K562 (cell line): Measurements from ENCODE around the gene NACC1. TPM values are rescaled to one million over a fixed set of nuclear protein-coding genes. Genes with fewer than 3 reads are reported as not detected.

Experiments used
- CBX5 ChIP-seq: IDR thresholded peaks from 2 replicates; pipeline ENCODE4 v1.6.1; 2014; ENCODE audit warnings: low read depth, borderline replicate concordance
- JUND ChIP-seq, 2 experiments: IDR thresholded peaks; 2 replicates in 1 of 2; 3 replicates in 1 of 2; pipeline ENCODE4 v1.6.1; 2011; ENCODE audit warnings: borderline replicate concordance in 2 of 2, low read depth in 2 of 2, low read length in 2 of 2, improper control_type of control experiment in 1 of 2, missing biosample characterization in 1 of 2, missing genetic modification characterization in 1 of 2, missing genetic modification reagents in 1 of 2
- ZNF311 ChIP-seq: fragments of 250-450 bp; sonication (Bioruptor Pico); IDR thresholded peaks from 2 replicates; pipeline ENCODE4 v1.4.0; 2020; ENCODE audit warnings: mild to moderate bottlenecking, moderate library complexity
- polyA plus RNA-seq, 8 experiments: library from polyadenylated mRNA; depleted of rRNA in 4 of 8; stranded (reverse) in 5 of 8; unstranded in 3 of 8; fragments of >200 nt; fragmentation: Nextera tagmentation in 2 of 8; fragmentation: Illumina TruSeq in 1 of 8; extraction: Ambion mirVana in 2 of 8; extraction: Trizol in 1 of 8; gene quantifications; 2 replicates each; pipeline versions ENCODE4 v1.2.1 to v1.2.3, GENCODE V29; 2011 to 2014; ENCODE audit warnings: inconsistent platforms in 1 of 8, missing spikeins in 1 of 8
- total RNA-seq, 7 experiments: library from RNA; depleted of rRNA in 6 of 7; stranded (reverse); fragments of >200 nt in 6 of 7; fragmentation: Illumina TruSeq in 2 of 7; extraction: Trizol in 2 of 7; gene quantifications; 2 replicates each; pipeline versions ENCODE4 v1.2.1 to v1.2.3, GENCODE V29; 2011 to 2021; ENCODE audit warnings: low replicate concordance in 1 of 7
- TF ChIP-seq, protein P1 (sequence below), 3 experiments: IDR thresholded peaks in 2 of 3; conservative IDR thresholded peaks in 1 of 3; 2 replicates each; pipeline ENCODE4 v1.5.1; 2011 to 2012; ENCODE audit warnings: low read length in 3 of 3, mild to moderate bottlenecking in 3 of 3, control low read depth in 2 of 3, improper control_type of control experiment in 1 of 3, inconsistent platforms in 1 of 3, low read depth in 1 of 3, mixed read lengths in 1 of 3, moderate library complexity in 1 of 3; ENCODE audit not compliant: insufficient read depth in 2 of 3
- TF ChIP-seq, protein P2 (sequence below), 2 experiments: fragments of 150-350 bp in 1 of 2; IDR thresholded peaks; 2 replicates each; pipeline ENCODE4 v1.6.1; 2012 to 2016; ENCODE audit warnings: low read depth in 2 of 2, low read length in 2 of 2, mild to moderate bottlenecking in 1 of 2, moderate library complexity in 1 of 2

Gene NACC1
- total and polyA plus RNA-seq, 9 of the 15 experiments (the other 6 are each of a cell fraction or from before 2014, with no cell fraction given) = 0.04 to 96.6 (median 25.8) TPM

DNA sequence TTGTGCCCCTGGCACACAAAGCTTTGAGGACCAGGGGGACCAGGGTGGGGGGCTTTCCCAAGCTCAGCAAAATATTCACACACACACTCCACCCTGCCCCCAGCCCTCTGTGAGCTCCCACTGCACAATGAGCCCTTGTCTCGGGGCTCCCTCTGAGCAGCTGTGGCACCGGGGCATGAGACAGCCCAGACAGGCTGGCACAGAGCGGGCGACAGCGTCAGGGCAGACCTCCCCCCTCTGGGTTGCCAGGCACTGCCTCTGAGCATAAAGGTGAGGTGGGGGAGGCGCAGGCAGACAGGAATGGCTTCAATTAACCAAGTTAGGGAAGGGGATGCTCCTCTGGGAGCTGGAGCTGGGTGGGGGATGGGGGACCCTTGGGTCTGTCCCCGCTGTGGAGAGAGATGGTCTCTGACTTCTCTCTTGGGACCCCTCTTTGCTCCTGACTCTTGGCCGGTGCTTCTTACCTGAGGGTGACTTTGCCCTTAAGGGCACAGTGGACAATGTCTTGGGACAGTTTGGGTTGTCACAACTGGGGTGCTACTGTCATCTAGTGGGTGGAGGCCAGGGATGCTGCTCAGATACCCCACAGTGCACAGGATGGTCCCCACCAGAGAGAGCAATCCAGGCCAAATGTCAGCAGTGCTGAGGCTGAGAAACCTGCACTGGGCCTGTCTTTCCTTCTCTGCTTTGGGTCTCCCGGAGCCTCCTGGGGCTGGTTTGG lies 45.7 kb upstream of the NACC1 start (continued):
- TF ChIP-seq, protein P1, sequence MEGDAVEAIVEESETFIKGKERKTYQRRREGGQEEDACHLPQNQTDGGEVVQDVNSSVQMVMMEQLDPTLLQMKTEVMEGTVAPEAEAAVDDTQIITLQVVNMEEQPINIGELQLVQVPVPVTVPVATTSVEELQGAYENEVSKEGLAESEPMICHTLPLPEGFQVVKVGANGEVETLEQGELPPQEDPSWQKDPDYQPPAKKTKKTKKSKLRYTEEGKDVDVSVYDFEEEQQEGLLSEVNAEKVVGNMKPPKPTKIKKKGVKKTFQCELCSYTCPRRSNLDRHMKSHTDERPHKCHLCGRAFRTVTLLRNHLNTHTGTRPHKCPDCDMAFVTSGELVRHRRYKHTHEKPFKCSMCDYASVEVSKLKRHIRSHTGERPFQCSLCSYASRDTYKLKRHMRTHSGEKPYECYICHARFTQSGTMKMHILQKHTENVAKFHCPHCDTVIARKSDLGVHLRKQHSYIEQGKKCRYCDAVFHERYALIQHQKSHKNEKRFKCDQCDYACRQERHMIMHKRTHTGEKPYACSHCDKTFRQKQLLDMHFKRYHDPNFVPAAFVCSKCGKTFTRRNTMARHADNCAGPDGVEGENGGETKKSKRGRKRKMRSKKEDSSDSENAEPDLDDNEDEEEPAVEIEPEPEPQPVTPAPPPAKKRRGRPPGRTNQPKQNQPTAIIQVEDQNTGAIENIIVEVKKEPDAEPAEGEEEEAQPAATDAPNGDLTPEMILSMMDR (IDR thresholded peaks at IDR 0.05 in 2 of 3, conservative IDR thresholded peaks at IDR 0.05 in 1 of 3; ENCODE audit: insufficient read depth in 2 of 3, low read depth in 1 of 3, low read length in 3 of 3) = peak; percentile 22 to 51 (median 50); a peak in 4 of 6 replicates
- TF ChIP-seq, protein P2, sequence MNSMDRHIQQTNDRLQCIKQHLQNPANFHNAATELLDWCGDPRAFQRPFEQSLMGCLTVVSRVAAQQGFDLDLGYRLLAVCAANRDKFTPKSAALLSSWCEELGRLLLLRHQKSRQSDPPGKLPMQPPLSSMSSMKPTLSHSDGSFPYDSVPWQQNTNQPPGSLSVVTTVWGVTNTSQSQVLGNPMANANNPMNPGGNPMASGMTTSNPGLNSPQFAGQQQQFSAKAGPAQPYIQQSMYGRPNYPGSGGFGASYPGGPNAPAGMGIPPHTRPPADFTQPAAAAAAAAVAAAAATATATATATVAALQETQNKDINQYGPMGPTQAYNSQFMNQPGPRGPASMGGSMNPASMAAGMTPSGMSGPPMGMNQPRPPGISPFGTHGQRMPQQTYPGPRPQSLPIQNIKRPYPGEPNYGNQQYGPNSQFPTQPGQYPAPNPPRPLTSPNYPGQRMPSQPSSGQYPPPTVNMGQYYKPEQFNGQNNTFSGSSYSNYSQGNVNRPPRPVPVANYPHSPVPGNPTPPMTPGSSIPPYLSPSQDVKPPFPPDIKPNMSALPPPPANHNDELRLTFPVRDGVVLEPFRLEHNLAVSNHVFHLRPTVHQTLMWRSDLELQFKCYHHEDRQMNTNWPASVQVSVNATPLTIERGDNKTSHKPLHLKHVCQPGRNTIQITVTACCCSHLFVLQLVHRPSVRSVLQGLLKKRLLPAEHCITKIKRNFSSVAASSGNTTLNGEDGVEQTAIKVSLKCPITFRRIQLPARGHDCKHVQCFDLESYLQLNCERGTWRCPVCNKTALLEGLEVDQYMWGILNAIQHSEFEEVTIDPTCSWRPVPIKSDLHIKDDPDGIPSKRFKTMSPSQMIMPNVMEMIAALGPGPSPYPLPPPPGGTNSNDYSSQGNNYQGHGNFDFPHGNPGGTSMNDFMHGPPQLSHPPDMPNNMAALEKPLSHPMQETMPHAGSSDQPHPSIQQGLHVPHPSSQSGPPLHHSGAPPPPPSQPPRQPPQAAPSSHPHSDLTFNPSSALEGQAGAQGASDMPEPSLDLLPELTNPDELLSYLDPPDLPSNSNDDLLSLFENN (IDR thresholded peaks at IDR 0.05; ENCODE audit: low read depth in 2 of 2, low read length in 2 of 2) = no peak
- TF ChIP-seq ZNF311 (no peak), JUND (IDR thresholded peaks at IDR 0.05; ENCODE audit: borderline replicate concordance, low read depth, low read length) (no peak), JUND (tag; IDR thresholded peaks at IDR 0.05; ENCODE audit: borderline replicate concordance, low read depth, low read length) (no peak), CBX5 (no peak)
